ENCODE results near the gene MALT1.

Gene MALT1

DNA sequence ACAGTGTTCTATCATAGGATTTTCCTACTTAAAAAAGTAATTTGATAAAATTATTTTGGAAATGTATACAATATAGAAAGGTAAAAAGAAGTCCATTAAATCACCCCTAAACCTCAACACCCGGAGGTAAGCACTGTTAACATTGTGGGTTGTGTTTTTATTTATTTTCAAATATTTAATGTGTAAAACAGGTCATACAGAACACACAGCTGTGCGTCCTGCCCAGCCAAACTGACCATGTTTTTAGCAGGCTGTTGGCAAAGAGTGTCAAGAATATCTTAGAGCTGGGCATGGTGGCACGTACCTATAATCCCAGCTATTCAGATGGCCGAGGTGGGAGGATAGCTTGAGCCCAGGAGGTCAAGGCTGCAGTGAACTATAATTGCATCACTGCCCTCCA lies 114.6 kb downstream of the MALT1 start:
- TF ChIP-seq, protein P1, sequence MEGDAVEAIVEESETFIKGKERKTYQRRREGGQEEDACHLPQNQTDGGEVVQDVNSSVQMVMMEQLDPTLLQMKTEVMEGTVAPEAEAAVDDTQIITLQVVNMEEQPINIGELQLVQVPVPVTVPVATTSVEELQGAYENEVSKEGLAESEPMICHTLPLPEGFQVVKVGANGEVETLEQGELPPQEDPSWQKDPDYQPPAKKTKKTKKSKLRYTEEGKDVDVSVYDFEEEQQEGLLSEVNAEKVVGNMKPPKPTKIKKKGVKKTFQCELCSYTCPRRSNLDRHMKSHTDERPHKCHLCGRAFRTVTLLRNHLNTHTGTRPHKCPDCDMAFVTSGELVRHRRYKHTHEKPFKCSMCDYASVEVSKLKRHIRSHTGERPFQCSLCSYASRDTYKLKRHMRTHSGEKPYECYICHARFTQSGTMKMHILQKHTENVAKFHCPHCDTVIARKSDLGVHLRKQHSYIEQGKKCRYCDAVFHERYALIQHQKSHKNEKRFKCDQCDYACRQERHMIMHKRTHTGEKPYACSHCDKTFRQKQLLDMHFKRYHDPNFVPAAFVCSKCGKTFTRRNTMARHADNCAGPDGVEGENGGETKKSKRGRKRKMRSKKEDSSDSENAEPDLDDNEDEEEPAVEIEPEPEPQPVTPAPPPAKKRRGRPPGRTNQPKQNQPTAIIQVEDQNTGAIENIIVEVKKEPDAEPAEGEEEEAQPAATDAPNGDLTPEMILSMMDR (IDR thresholded peaks at IDR 0.05; ENCODE audit: control insufficient read depth, extremely low read depth, insufficient read depth), result no peak
- no peak for DNase-seq (ENCODE audit: low read depth)
- H3K4me3 ChIP-seq (ENCODE audit: low read depth, low read length), result no peak overlapping the region

DNA sequence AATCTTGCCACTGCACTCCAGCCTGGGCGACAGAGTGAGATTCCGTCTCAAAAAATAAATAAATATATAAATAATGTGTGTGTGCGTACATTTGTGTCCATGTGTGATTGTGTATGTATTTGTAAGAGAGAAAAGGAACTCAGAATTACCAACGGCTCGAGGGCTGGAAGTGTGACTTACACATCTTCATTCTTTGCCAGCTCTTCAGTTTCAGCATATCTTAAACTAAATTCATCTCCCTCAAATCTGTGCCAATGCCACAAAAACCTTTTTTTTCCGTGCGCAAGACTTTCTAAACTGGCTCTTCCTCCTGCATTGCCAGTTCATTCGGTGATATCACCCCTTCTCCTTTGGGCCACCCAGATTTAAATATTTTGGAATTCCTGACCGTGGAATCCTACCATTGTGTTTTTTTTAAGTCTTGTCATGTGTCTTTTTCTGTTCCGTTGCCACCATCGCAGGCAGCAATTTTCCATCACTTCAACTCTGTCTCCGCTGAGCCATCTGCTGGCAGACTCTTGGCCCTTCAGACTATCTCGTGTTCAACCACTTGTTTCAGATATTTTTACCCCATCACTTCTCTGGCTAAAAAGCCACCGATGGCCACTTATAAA lies 116.4 kb downstream of the MALT1 start:
- H3K4me3 ChIP-seq (ENCODE audit: low read depth, low read length), result no peak overlapping the region
- no peak for DNase-seq (ENCODE audit: low read depth)
- TF ChIP-seq, protein P1 (IDR thresholded peaks at IDR 0.05; ENCODE audit: control insufficient read depth, extremely low read depth, insufficient read depth), result no peak

DNA sequence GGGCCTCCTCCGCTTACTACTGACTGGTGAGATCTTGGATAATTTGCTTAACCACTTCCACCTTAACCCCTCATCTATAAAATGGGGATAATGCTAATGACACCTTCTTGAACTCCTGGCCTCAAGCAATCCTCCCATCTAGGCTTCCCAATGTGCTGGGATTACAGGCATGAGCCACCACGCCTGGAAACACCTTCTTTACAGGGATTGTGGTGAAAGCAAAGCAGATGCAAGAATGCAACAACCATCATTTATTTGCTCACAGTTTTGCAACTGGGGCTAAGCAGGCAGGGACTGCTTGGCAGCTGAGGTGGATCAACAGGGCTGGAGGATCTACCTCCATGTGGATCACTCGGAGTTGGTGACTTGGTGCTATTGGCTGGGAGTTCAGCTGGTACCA lies 117.2 kb downstream of the MALT1 start:
- H3K4me3 ChIP-seq (ENCODE audit: low read depth, low read length), result no peak overlapping the region
- no peak for DNase-seq (ENCODE audit: low read depth)
- TF ChIP-seq, protein P1 (IDR thresholded peaks at IDR 0.05; ENCODE audit: control insufficient read depth, extremely low read depth, insufficient read depth), result no peak

DNA sequence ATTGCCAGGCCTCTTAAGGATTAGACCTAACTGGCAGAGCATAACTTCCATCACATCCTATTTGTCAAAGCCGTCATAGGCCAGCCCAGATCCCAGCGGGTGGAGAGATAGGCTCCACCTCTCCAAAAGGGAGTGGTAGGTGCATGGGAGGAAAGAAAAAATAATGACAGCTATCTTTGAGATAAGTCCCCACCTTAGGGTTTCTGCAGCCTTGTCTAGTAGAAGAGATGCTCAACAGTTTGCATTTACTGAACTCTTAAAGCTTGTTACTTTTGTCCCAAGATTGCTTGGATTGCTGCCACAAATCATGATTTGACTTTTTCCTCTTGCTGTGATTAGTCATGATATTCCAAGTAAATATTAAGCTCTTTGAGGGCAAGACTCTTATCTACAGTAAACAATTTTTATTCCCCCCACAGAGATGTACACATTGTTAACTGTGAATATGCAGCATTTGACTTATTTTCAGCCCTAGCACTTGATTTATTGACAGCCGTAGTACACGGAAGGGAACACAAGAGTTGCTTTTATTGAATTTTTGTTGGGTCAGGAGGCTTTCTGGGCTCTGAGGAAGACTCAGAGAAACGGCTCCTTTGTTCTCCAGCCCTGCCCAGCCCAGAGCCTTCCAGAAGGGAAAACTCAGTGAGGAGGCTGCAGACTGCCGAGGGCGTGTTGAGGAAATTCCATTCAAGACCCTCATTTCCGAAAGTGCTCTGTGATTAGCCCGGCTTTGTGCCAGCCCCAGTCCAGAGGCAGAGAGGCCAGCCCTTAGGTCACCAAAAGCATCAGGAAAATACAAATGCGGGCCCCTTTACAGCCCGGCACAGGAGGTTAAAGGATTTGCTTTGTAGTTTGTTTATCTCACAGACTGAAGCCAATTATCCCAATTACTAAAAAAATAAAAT lies 118.0 kb downstream of the MALT1 start:
- TF ChIP-seq, protein P1 (IDR thresholded peaks at IDR 0.05; ENCODE audit: control insufficient read depth, extremely low read depth, insufficient read depth), result no peak
- H3K4me3 ChIP-seq (ENCODE audit: low read depth, low read length), result no peak overlapping the region
- peak; percentile 92 for DNase-seq (ENCODE audit: low read depth)

DNA sequence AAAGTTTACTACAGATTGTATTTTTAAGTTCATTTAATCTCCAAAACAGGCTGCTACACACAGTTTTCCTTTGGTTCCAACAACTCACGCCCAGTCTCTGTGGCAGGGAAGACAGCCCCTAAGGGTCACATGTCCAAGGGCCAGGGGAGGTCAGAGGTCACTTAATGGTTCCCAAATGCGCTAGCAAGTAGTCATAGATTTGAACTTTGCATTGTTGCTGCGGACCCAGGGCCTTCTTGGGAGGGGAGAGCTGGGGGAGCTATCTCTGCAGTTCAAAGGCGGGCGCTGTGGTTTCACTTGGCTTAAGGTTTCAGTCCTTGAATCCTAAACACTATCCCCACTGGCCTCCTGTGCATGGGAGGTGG lies 118.6 kb downstream of the MALT1 start:
- no peak for DNase-seq (ENCODE audit: low read depth)
- TF ChIP-seq, protein P1 (IDR thresholded peaks at IDR 0.05; ENCODE audit: control insufficient read depth, extremely low read depth, insufficient read depth), result no peak
- H3K4me3 ChIP-seq (ENCODE audit: low read depth, low read length), result no peak overlapping the region

DNA sequence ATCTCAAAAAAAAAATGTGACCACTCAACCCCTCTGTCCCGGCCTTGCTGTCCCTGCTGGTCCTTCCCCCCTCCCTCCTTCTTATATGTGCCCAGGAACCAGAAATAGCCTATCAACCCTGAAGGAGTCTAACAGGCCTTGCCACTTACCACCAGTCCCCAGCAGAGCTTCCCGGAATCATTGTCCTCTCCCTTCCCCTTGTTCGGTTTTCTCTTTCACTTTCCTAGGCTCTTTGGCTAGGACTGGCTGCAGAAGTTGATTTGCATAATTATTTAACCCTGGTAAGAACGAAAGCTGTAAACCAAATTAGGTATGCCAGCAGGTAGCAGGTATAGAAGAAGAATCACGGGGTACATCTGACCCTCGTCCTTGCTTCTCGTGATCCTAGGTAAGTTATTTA lies 120.8 kb downstream of the MALT1 start:
- no peak for DNase-seq (ENCODE audit: low read depth)
- H3K4me3 ChIP-seq (ENCODE audit: low read depth, low read length), result no peak overlapping the region
- TF ChIP-seq, protein P1 (IDR thresholded peaks at IDR 0.05; ENCODE audit: control insufficient read depth, extremely low read depth, insufficient read depth), result no peak

Measured in LNCaP clone FGC (cell line).